Esophagus muscularis mucosa (tissue), 4 donors: Measurements from ENCODE around the gene DCAF4. TPM values are rescaled to one million over a fixed set of nuclear protein-coding genes. Genes with fewer than 3 reads are reported as not detected.

Experiments
- DNase-seq: peaks from one replicate; pipeline ENCODE4 v3.0.0-alpha.2; 2017; ENCODE audit errors: extremely low spot score
- H3K27ac ChIP-seq, 4 donors: fragments of 200-600 bp; sonication (generic); replicated peaks in 1 of 4; 1 replicate in 3 of 4; 2 replicates in 1 of 4; pipeline ENCODE4 v1.5.1; 2016 to 2019; ENCODE audit warnings: mild to moderate bottlenecking in 1 of 4
- H3K27me3 ChIP-seq, 4 donors: fragments of 200-600 bp; sonication (generic); one replicate each; pipeline versions ENCODE4 v1.5.1 to v1.6.0; 2016 to 2019
- H3K36me3 ChIP-seq, 4 donors: fragments of 200-600 bp; sonication (generic); one replicate each; pipeline ENCODE4 v1.5.1; 2016 to 2019
- H3K4me1 ChIP-seq, 4 donors: fragments of 200-600 bp; sonication (generic); one replicate each; pipeline ENCODE4 v1.5.1; 2016 to 2019
- H3K4me3 ChIP-seq, 4 donors: fragments of 200-600 bp; sonication (generic); 1 replicate in 2 of 4; 2 replicates in 2 of 4; pipeline ENCODE4 v1.5.1; 2016 to 2019; ENCODE audit warnings: mild to moderate bottlenecking in 4 of 4, moderate library complexity in 1 of 4
- H3K9me3 ChIP-seq, 4 donors: fragments of 200-600 bp; sonication (generic); 1 replicate in 3 of 4; 2 replicates in 1 of 4; pipeline ENCODE4 v1.5.1; 2016 to 2019
- CTCF ChIP-seq, 3 experiments: fragments of 200-600 bp in 2 of 3; fragments of 450-650 bp in 1 of 3; sonication (generic) in 2 of 3; IDR thresholded peaks; one replicate each; pipeline ENCODE4 v1.5.1; 2017 to 2019; ENCODE audit warnings: antibody characterized with exemption in 3 of 3, mild to moderate bottlenecking in 2 of 3, moderate library complexity in 1 of 3
- EP300 ChIP-seq: sonication (generic); formaldehyde crosslinking; IDR thresholded peaks from one replicate; pipeline ENCODE4 v1.6.1; 2017; ENCODE audit warnings: antibody characterized with exemption
- POLR2A ChIP-seq: fragments of 450-650 bp; IDR thresholded peaks from one replicate; pipeline ENCODE4 v1.6.1; 2017; ENCODE audit warnings: antibody characterized with exemption, moderate library complexity, mild to moderate bottlenecking, low read depth
- POLR2AphosphoS5 ChIP-seq, 2 donors: sonication (generic); formaldehyde crosslinking; IDR thresholded peaks; one replicate each; pipeline ENCODE4 v1.6.1; 2017; ENCODE audit warnings: antibody characterized with exemption in 2 of 2
- WGBS: methylation state at CpG from one replicate; pipeline ENCODE4 v1.1.5; 2018; 5-methylcytosine and 5-hydroxymethylcytosine counted together
- intact Hi-C: fragments of 100-400 bp; cut with DNase I; formaldehyde crosslinking; loops from one replicate; pipeline ENCODE4 v1.15.1; 2023
- total RNA-seq, 4 donors: library from RNA; depleted of rRNA; stranded (reverse); fragments of >200 nt; gene quantifications; one replicate each; pipeline versions ENCODE4 v1.1.0 to v1.2.1, GENCODE V29; 2016

The DCAF4 gene
- total RNA-seq, 4 donors from 2014 or later, result 10.9 to 18.7 (median 14.7) TPM

GRCh38 chr14:72888636-72889201, 37.5 kb upstream of the DCAF4 start:
- Histone ChIP-seq H3K9me3 (no peaks in the 10 kb centered on the region), H3K36me3 (no peaks in the 10 kb centered on the region), H3K27me3 (peaks cover 0 to 38% (median 6%) of the 10 kb centered on the region in 4 donors), H3K4me1 (peaks cover 9 to 27% (median 20%) of the 10 kb centered on the region in 4 donors), H3K4me3 (no peak overlapping the region), H3K27ac (no peak overlapping the region)
- WGBS, result 97% methylated on average over 2 of the region's 2 CpGs
- intact Hi-C loops, result no loop called here
- TF ChIP-seq CTCF (IDR thresholded peaks at IDR 0.05) (no peak), POLR2AphosphoS5 (IDR thresholded peaks at IDR 0.05) (no peak), EP300 (no peak), POLR2A (no peak)
- no peak for DNase-seq

- WGBS, result 73% methylated on average over 5 of the region's 5 CpGs
- H3K9me3 ChIP-seq, result no peaks in the 10 kb centered on the region
- H3K4me1 ChIP-seq, result peaks cover 9 to 29% (median 22%) of the 10 kb centered on the region in 4 donors
- H3K36me3 ChIP-seq, result no peaks in the 10 kb centered on the region
- H3K27me3 ChIP-seq, result peaks cover 0 to 38% (median 6%) of the 10 kb centered on the region in 4 donors
- no peak overlapping the region for H3K4me3 ChIP-seq
- no peak for TF ChIP-seq CTCF (IDR thresholded peaks at IDR 0.05)
- TF ChIP-seq POLR2A, result no peak
- no peak for TF ChIP-seq EP300
- no peak for TF ChIP-seq POLR2AphosphoS5 (IDR thresholded peaks at IDR 0.05)
- intact Hi-C loops, result no loop called here
- no peak overlapping the region for H3K27ac ChIP-seq
- no peak for DNase-seq
Measured at GRCh38 chr14:72889366-72889765, 36.9 kb upstream of the DCAF4 start.

- Histone ChIP-seq H3K9me3 (no peaks in the 10 kb centered on the region), H3K4me3 (peak overlapping the region; percentile 77 to 85 (median 83)), H3K4me1 (peaks cover 21 to 41% (median 32%) of the 10 kb centered on the region in 4 donors), H3K27ac (peak overlapping the region in 1 of 4 donors; percentile 73), H3K27me3 (peaks cover 0 to 43% (median 6%) of the 10 kb centered on the region in 4 donors), H3K36me3 (no peaks in the 10 kb centered on the region)
- intact Hi-C loops, result loop anchor here (10.0 kb wide), 1 partner anchor 177 kb away; no protein-coding TSS in a partner anchor
- 5% methylated on average over 14 of the region's 14 CpGs for WGBS
- TF ChIP-seq EP300 (no peak), POLR2A (no peak)
- no peak for DNase-seq
Measured at GRCh38 chr14:72891666-72892102, 34.6 kb upstream of the DCAF4 start.

- H3K4me1 ChIP-seq, result peaks cover 21 to 41% (median 32%) of the 10 kb centered on the region in 4 donors
- peak overlapping the region; percentile 77 to 85 (median 83) for H3K4me3 ChIP-seq
- TF ChIP-seq EP300, result no peak
- TF ChIP-seq CTCF (IDR thresholded peaks at IDR 0.05), result no peak
- TF ChIP-seq POLR2A, result no peak
- no peak for TF ChIP-seq POLR2AphosphoS5 (IDR thresholded peaks at IDR 0.05)
- H3K9me3 ChIP-seq, result no peaks in the 10 kb centered on the region
- under 1% methylated on average over 31 of the region's 47 CpGs for WGBS
- peak overlapping the region in 3 of 4 donors; percentile 66 to 76 (median 73) for H3K27ac ChIP-seq
- H3K36me3 ChIP-seq, result no peaks in the 10 kb centered on the region
- H3K27me3 ChIP-seq, result peaks cover 0 to 47% (median 6%) of the 10 kb centered on the region in 4 donors
- intact Hi-C loops, result loop anchor here (10.0 kb wide), 1 partner anchor 177 kb away; no protein-coding TSS in a partner anchor
- no peak for DNase-seq
Measured at GRCh38 chr14:72892103-72892878, 34.0 kb upstream of the DCAF4 start.
